Osteoblast (primary cell): Measurements from ENCODE around the gene ELOVL6. TPM values are rescaled to one million over a fixed set of nuclear protein-coding genes. Genes with fewer than 3 reads are reported as not detected.
A peak's percentile ranks its signal among the peaks of the same experiment; 100 is the strongest.

Experiments used
- DNase-seq: peaks from one replicate; pipeline ENCODE4 v3.0.0; 2011; ENCODE audit warnings: low spot score, mixed read lengths; ENCODE audit not compliant: insufficient read length; ENCODE audit errors: missing footprints
- H2AFZ ChIP-seq: 2 replicates; pipeline ENCODE4 v1.6.0; 2011; ENCODE audit warnings: mild to moderate bottlenecking, low read length
- H3K27ac ChIP-seq: 2 replicates; pipeline ENCODE4 v1.5.1; 2011; ENCODE audit warnings: mild to moderate bottlenecking, low read depth, low read length, moderate library complexity
- H3K27me3 ChIP-seq: 2 replicates; pipeline ENCODE4 v1.6.0; 2012; ENCODE audit warnings: mild to moderate bottlenecking, control low read depth, inconsistent platforms, low read length, moderate library complexity; ENCODE audit not compliant: insufficient read depth
- H3K36me3 ChIP-seq: 2 replicates; pipeline ENCODE4 v1.5.1; 2011; ENCODE audit warnings: mild to moderate bottlenecking, low read length, control low read depth, moderate library complexity; ENCODE audit not compliant: insufficient read depth
- H3K4me1 ChIP-seq: 2 replicates; pipeline ENCODE4 v1.5.1; 2011; ENCODE audit warnings: mild to moderate bottlenecking, low read length, control low read depth, moderate library complexity; ENCODE audit not compliant: insufficient read depth
- H3K4me2 ChIP-seq: 2 replicates; pipeline ENCODE4 v1.6.0; 2011; ENCODE audit warnings: mild to moderate bottlenecking, low read length; ENCODE audit not compliant: insufficient read depth
- H3K4me3 ChIP-seq: fragments of 200-600 bp; sonication (generic); 3 replicates; pipeline ENCODE4 v1.5.1; 2012; ENCODE audit warnings: mild to moderate bottlenecking, low read length, inconsistent platforms; ENCODE audit not compliant: insufficient read depth
- H3K79me2 ChIP-seq: 2 replicates; pipeline ENCODE4 v1.6.0; 2012; ENCODE audit warnings: mild to moderate bottlenecking, low read length, control low read depth, inconsistent platforms; ENCODE audit not compliant: insufficient read depth
- H3K9me3 ChIP-seq: 2 replicates; pipeline ENCODE4 v1.5.1; 2011; ENCODE audit warnings: low read depth, low read length, control low read depth
- H4K20me1 ChIP-seq: 2 replicates; pipeline ENCODE4 v1.6.0; 2012; ENCODE audit warnings: mild to moderate bottlenecking, low read length, control low read depth; ENCODE audit not compliant: insufficient read depth
- CTCF ChIP-seq: IDR thresholded peaks from 2 replicates; pipeline ENCODE4 v1.5.1; 2011; ENCODE audit warnings: mild to moderate bottlenecking, low read depth, low read length, moderate library complexity; ENCODE audit errors: extremely low read depth
- total RNA-seq: library from RNA; depleted of rRNA; stranded (reverse); fragments of >200 nt; gene quantifications from 2 replicates; pipeline ENCODE4 v1.2.3, GENCODE V29; 2012

ELOVL6 gene
- total RNA-seq, 1 donor: 12.7 TPM

GRCh38 chr4:110137829-110138228 lies 60.6 kb downstream of the ELOVL6 start:
- Histone ChIP-seq H3K9me3 (no peaks in the 10 kb centered on the region), H3K36me3 (peaks cover 4% of the 10 kb centered on the region), H3K27ac (no peak overlapping the region), H3K4me1 (peaks cover 6% of the 10 kb centered on the region), H3K4me2 (no peak overlapping the region), H2AFZ (no peak overlapping the region), H4K20me1 (no peaks in the 10 kb centered on the region), H3K27me3 (no peaks in the 10 kb centered on the region), H3K79me2 (peaks cover 6% of the 10 kb centered on the region), H3K4me3 (no peak overlapping the region)
- no peak for TF ChIP-seq CTCF
- DNase-seq: no peak

DNA sequence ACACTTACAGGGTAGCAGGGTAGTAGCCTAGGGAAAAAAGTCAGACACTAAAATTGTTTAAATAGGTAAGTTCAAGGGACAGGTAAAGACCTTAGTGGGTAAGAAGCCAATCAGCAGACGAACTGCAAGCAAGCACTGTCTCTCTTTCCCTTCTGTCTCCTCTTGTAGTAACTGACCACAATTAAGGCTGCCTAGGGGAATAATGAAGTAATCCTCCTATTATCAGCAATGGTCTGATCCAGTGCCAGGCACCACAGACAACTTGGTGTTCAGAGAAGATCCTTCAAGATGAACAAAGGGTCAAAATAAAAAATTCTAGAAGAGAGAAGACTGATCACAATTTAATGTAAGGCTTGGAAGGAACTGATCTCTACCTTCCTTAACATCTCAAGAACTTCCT lies 62.9 kb downstream of the ELOVL6 start:
- H3K4me1 ChIP-seq: peaks cover 10% of the 10 kb centered on the region
- H3K36me3 ChIP-seq: peaks cover 4% of the 10 kb centered on the region
- peak; percentile 37 for DNase-seq
- H3K4me3 ChIP-seq: no peak overlapping the region
- H3K4me2 ChIP-seq: no peak overlapping the region
- H3K9me3 ChIP-seq: no peaks in the 10 kb centered on the region
- H2AFZ ChIP-seq: no peak overlapping the region
- H3K27ac ChIP-seq: no peak overlapping the region
- TF ChIP-seq CTCF: no peak
- H3K27me3 ChIP-seq: no peaks in the 10 kb centered on the region
- H4K20me1 ChIP-seq: no peaks in the 10 kb centered on the region
- H3K79me2 ChIP-seq: peaks cover 8% of the 10 kb centered on the region

DNA sequence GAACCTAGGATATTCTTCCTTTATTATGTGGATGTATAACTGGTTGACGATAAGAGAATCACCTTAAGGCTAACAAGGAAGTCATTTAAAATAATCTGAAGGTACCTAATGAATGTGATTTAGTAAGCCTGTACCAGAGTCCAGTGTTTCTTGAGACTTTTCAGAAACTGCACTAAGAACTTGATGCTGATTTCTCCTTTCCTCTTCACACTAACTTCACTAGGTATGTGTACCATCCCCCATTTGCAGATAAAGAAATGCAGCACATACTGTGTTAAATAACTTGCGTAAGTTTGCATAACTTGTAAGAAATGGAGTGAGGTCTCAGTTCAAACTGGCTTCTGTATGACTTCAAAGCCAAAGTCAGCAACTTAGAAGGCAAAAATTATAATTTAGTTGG lies 63.3 kb downstream of the ELOVL6 start:
- H3K4me1 ChIP-seq: peaks cover 10% of the 10 kb centered on the region
- TF ChIP-seq CTCF: no peak
- H3K9me3 ChIP-seq: no peaks in the 10 kb centered on the region
- H3K79me2 ChIP-seq: peaks cover 11% of the 10 kb centered on the region
- peaks cover 4% of the 10 kb centered on the region for H3K36me3 ChIP-seq
- no peak overlapping the region for H2AFZ ChIP-seq
- H3K4me3 ChIP-seq: no peak overlapping the region
- H4K20me1 ChIP-seq: no peaks in the 10 kb centered on the region
- H3K27ac ChIP-seq: no peak overlapping the region
- H3K4me2 ChIP-seq: no peak overlapping the region
- H3K27me3 ChIP-seq: no peaks in the 10 kb centered on the region
- DNase-seq: no peak

DNA sequence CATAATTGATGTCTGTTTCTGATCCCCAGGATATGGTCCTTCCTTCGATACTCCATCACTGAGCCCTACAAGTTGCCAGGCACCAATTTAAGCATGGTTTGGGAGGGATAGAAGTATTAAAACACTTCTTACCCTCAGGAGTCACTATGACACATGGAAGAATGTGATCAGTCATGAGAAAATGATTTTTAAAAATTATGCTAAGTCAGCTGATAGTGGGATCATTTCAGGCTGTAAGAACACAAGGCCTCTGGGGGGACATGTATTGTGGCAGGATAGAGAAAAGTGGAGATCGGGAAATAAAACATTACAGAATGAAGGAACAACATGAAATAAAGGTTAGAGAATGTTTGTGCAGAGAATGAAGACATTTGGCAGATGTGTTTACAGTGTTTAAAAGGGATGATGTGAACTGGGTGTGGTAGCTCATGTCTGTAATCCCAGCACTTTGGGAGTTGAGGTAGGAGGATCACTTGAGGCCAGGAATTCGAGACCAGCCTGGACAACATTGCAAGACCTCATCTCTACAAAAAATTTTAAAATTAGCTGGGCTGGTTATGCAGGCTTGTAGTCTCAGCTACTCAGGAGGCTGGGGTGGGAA lies 64.0 kb downstream of the ELOVL6 start:
- Histone ChIP-seq H3K4me3 (no peak overlapping the region), H3K4me2 (no peak overlapping the region), H3K27ac (no peak overlapping the region), H3K27me3 (no peaks in the 10 kb centered on the region), H4K20me1 (no peaks in the 10 kb centered on the region), H3K4me1 (peaks cover 10% of the 10 kb centered on the region), H3K9me3 (no peaks in the 10 kb centered on the region), H3K36me3 (peaks cover 4% of the 10 kb centered on the region), H3K79me2 (peaks cover 11% of the 10 kb centered on the region), H2AFZ (no peak overlapping the region)
- DNase-seq: peak; percentile 4
- TF ChIP-seq CTCF: no peak
